IPS-11a (cell line): ENCODE results near the gene TRPM4.
"Not testable (repeated sequence)": the region's sequence is repeated elsewhere in the genome, so short reads cannot be mapped to it uniquely, and the experiment has no call there.

ENCODE experiments used
- H3K4me3 ChIP-seq: one replicate; pipeline ENCODE4 v1.5.1; 2013; ENCODE audit warnings: low read depth, low read length, control low read depth

TRPM4 gene

DNA sequence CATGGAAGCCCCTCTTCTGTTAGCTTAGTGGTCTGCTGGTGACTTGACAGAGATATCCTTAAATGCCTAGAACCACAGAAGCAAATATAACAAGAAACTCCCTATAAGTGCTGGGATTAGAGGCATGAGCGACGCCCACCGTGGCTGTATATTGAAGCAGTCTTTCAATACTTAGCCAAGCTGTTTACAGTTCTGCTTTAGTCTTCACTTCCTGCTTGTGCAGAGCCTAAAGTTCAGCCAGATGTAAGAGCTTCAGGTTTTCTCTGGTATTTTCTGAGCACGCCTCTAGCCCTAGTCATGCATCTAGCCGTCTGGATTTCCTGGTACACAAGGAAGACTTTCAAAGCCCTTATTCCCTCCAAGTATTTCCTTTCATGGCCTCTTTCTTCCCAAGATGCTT is 28.5 kb downstream of the TRPM4 start:
- H3K4me3 ChIP-seq, result no peak overlapping the region

DNA sequence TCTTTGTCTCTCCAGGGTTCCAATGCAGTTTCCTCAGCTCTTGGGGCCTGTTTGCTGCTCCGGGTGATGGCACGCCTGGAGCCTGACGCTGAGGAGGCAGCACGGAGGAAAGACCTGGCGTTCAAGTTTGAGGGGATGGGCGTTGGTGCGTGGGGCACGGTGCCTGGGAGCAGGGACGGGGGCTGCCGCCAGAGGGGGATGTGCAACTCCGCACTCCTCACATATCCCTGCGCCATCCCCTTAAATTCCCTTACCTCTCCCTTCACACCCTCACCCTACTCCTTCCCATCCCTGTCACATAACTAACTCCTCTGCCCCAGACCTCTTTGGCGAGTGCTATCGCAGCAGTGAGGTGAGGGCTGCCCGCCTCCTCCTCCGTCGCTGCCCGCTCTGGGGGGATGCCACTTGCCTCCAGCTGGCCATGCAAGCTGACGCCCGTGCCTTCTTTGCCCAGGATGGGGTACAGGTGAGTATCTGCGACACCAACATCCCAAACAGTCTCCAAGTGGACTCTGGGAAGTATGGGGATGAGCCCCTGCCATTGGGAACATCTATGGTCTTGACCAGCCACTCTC is 31.1 kb downstream of the TRPM4 start:
- no peak overlapping the region for H3K4me3 ChIP-seq

- no peak overlapping the region for H3K4me3 ChIP-seq
Observed at GRCh38 chr19:49189259-49189658, 31.7 kb downstream of the TRPM4 start.

- no peak overlapping the region for H3K4me3 ChIP-seq
Observed at GRCh38 chr19:49190781-49191180, 33.2 kb downstream of the TRPM4 start.

GRCh38 chr19:49193822-49194394 is 36.3 kb downstream of the TRPM4 start:
- H3K4me3 ChIP-seq, result no peak overlapping the region

- H3K4me3 ChIP-seq, result no peak overlapping the region
Observed at GRCh38 chr19:49194408-49194807, 36.8 kb downstream of the TRPM4 start.

- no peak overlapping the region for H3K4me3 ChIP-seq
Observed at GRCh38 chr19:49196527-49197240, 39.1 kb downstream of the TRPM4 start.

DNA sequence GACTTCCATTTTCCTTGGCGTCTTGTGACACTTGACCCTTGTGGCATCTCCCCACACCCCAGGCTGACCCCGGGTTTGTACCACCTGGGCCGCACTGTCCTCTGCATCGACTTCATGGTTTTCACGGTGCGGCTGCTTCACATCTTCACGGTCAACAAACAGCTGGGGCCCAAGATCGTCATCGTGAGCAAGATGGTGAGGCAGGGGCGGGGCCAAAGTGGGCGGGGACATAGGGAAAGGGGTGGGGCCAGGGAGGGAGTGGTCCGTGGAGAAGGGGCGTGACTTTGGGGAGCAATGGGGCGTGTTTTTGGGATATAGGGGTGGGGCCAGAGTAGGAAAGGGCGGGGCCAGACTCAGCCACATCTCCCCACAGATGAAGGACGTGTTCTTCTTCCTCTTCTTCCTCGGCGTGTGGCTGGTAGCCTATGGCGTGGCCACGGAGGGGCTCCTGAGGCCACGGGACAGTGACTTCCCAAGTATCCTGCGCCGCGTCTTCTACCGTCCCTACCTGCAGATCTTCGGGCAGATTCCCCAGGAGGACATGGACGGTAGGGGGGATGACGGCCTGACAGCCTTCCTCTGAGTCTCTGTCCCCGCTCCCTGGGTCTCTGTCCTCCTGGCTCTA is 42.8 kb downstream of the TRPM4 start:
- no peak overlapping the region for H3K4me3 ChIP-seq

GRCh38 chr19:49201042-49201441 is 43.5 kb downstream of the TRPM4 start:
- no peak overlapping the region for H3K4me3 ChIP-seq

DNA sequence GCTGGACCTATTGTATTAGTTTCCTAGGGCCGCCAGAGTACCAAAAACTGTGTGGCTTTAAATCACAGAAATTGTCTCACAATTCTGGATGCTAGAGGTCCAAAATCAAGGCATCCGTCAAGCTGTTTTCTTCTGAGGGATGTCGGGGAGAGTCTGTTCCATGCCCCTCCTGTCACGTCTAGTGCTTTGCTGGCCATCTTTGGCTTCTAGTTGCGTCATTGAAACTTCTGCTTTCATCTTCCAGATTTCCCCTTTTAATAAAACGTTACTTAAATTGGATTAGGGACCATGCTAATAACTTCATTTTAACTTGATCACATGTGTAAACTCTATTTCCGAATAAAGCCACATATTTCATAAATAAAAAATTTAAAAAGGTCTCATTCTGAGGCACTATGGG is 47.5 kb downstream of the TRPM4 start:
- no peak overlapping the region for H3K4me3 ChIP-seq

DNA sequence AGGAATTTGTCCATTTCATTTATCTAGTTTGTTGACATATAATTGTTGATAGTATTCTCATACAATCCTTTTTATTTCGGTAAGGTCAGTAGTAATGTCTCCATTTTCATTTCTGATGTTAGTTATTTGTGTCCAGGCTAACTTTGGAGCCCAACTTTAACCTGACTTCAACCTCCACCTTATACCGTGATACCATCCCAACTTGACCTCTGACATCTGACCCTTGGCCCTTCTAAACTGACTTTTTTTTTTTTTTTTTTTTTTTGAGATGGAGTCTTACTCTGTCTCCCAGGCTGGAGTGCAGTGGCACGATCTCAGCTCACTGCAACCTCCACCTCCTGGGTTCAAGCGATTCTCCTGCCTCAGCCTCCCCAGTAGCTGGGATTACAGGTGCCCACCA is 51.9 kb downstream of the TRPM4 start:
- not testable (repeated sequence) for H3K4me3 ChIP-seq

GRCh38 chr19:49210108-49210900 is 52.7 kb downstream of the TRPM4 start:
- H3K4me3 ChIP-seq, result peak overlapping the region; percentile 8

GRCh38 chr19:49210901-49211451 is 53.4 kb downstream of the TRPM4 start:
- H3K4me3 ChIP-seq, result peak overlapping the region; percentile 6

- H3K4me3 ChIP-seq, result no peak overlapping the region
Observed at GRCh38 chr19:49212016-49212701, 54.6 kb downstream of the TRPM4 start.

DNA sequence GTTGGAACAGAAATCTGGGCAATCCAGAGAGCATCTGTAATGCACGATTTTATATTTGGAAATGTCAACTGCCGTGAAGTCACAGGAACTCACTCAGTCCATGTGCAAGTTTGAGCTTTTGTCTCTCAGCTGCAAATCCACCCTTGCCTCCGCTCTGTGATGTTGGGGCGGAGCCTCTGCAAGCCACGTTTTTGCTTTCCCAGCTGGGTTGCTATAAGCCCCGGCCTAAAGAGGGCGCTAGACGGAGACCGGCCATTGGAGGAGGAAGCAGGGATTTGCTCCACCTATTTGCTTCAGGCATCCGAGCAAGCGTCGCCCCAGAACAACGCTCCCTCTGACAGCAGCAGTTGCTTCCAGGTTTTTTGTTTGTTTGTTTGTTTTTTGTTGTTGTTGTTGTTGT is 56.2 kb downstream of the TRPM4 start:
- no peak overlapping the region for H3K4me3 ChIP-seq

DNA sequence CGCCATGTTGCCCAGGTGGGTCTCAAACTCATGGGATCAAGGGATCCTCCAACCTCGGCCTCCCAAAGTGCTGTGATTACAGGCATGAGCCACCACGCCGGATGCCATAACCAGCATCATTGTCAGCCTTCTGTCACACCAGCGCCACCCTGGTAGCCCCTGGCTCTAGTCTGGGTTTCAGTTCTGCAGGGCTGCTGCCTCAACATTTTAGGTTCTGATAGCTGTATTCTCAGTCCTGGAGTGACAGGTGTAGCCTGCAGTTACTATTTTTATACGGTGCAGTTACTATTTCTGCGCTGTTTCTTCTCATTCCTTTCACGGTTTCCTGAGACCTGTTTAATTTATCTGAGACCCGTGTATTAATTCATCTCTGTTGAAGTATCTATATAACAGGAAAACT is 57.1 kb downstream of the TRPM4 start:
- H3K4me3 ChIP-seq, result no peak overlapping the region

GRCh38 chr19:49216071-49216470 is 58.5 kb downstream of the TRPM4 start:
- H3K4me3 ChIP-seq, result no peak overlapping the region

GRCh38 chr19:49217382-49217781 is 59.8 kb downstream of the TRPM4 start:
- no peak overlapping the region for H3K4me3 ChIP-seq

- H3K4me3 ChIP-seq, result no peak overlapping the region
Observed at GRCh38 chr19:49222011-49222410, 64.4 kb downstream of the TRPM4 start.

- no peak overlapping the region for H3K4me3 ChIP-seq
Observed at GRCh38 chr19:49222528-49222927, 64.9 kb downstream of the TRPM4 start.
